SK-N-MC (cell line): ENCODE data around the gene XRCC4.

Experiments
- DNase-seq: peaks from one replicate; pipeline ENCODE4 v3.0.0-alpha.2; 2011; ENCODE audit warnings: low read depth, low spot score
- H3K27ac ChIP-seq: fragments of 200-600 bp; sonication (generic); 2 replicates; pipeline ENCODE4 v1.5.1; 2016; ENCODE audit warnings: mixed run types
- H3K36me3 ChIP-seq: fragments of 200-600 bp; sonication (generic); 2 replicates; pipeline ENCODE4 v1.6.1; 2017; ENCODE audit warnings: antibody characterized with exemption, low read length, mixed read lengths; ENCODE audit not compliant: insufficient read depth
- H3K4me3 ChIP-seq: fragments of 200-600 bp; sonication (generic); 2 replicates; pipeline ENCODE4 v1.5.1; 2016
- H3K9ac ChIP-seq: fragments of 200-600 bp; sonication (generic); 2 replicates; pipeline ENCODE4 v1.8.0; 2017; ENCODE audit warnings: mixed run types, mixed read lengths; ENCODE audit not compliant: insufficient read length
- H3K9me3 ChIP-seq: fragments of 200-600 bp; sonication (generic); 2 replicates; pipeline ENCODE4 v1.6.1; 2017; ENCODE audit warnings: low read depth, mild to moderate bottlenecking, antibody characterized with exemption, low read length, moderate library complexity, mixed read lengths
- EZH2 ChIP-seq: fragments of 200-600 bp; sonication (generic); IDR thresholded peaks from one replicate; pipeline ENCODE4 v1.6.1; 2017; ENCODE audit warnings: antibody characterized with exemption
- FOXP2 ChIP-seq: optimal IDR thresholded peaks from 2 replicates; pipeline ENCODE3; 2011; ENCODE audit warnings: mild to moderate bottlenecking, moderate library complexity; ENCODE audit not compliant: insufficient read depth; ENCODE audit errors: extremely low read length, control extremely low read depth
- POLR2AphosphoS5 ChIP-seq: IDR thresholded peaks from 2 replicates; pipeline ENCODE4 v1.6.1; 2012; ENCODE audit warnings: mild to moderate bottlenecking, low read depth, low read length, borderline replicate concordance

Gene XRCC4

GRCh38 chr5:83125560-83125959, 48.2 kb downstream of the XRCC4 start:
- H3K27ac ChIP-seq: no peak overlapping the region
- no peak overlapping the region for H3K9ac ChIP-seq
- H3K4me3 ChIP-seq: no peak overlapping the region
- no peaks in the 10 kb centered on the region for H3K9me3 ChIP-seq
- TF ChIP-seq EZH2 (no peak), FOXP2 (no peak), POLR2AphosphoS5 (no peak)
- 0 out of 2 replicates have a peak, but pooled peaks cover 5% of the 10 kb centered on the region for H3K36me3 ChIP-seq
- no peak for DNase-seq

GRCh38 chr5:83126501-83126900, 49.2 kb downstream of the XRCC4 start:
- Histone ChIP-seq H3K9ac (no peak overlapping the region), H3K9me3 (no peaks in the 10 kb centered on the region), H3K36me3 (0 out of 2 replicates have a peak, but pooled peaks cover 5% of the 10 kb centered on the region), H3K27ac (no peak overlapping the region), H3K4me3 (no peak overlapping the region)
- no peak for DNase-seq
- no peak for TF ChIP-seq FOXP2
- TF ChIP-seq EZH2: no peak

- Histone ChIP-seq H3K27ac (no peak overlapping the region), H3K9me3 (no peaks in the 10 kb centered on the region), H3K36me3 (no peaks in the 10 kb centered on the region), H3K4me3 (no peak overlapping the region), H3K9ac (no peak overlapping the region)
- TF ChIP-seq POLR2AphosphoS5: no peak
- TF ChIP-seq EZH2: no peak
- TF ChIP-seq FOXP2: no peak
- no peak for DNase-seq
Measured at GRCh38 chr5:83133797-83134196, 56.5 kb downstream of the XRCC4 start.

- Histone ChIP-seq H3K27ac (no peak overlapping the region), H3K4me3 (no peak overlapping the region), H3K9me3 (no peaks in the 10 kb centered on the region), H3K36me3 (no peaks in the 10 kb centered on the region), H3K9ac (no peak overlapping the region)
- no peak for TF ChIP-seq EZH2
- TF ChIP-seq FOXP2: no peak
- TF ChIP-seq POLR2AphosphoS5: no peak
- no peak for DNase-seq
Measured at GRCh38 chr5:83142526-83142925, 65.2 kb downstream of the XRCC4 start.

GRCh38 chr5:83145241-83145640, 67.9 kb downstream of the XRCC4 start:
- no peak overlapping the region for H3K9ac ChIP-seq
- no peaks in the 10 kb centered on the region for H3K36me3 ChIP-seq
- no peaks in the 10 kb centered on the region for H3K9me3 ChIP-seq
- no peak overlapping the region for H3K4me3 ChIP-seq
- no peak for DNase-seq
- no peak overlapping the region for H3K27ac ChIP-seq
- TF ChIP-seq POLR2AphosphoS5: no peak
- TF ChIP-seq FOXP2: no peak
- TF ChIP-seq EZH2: no peak

GRCh38 chr5:83145882-83146331, 68.6 kb downstream of the XRCC4 start:
- Histone ChIP-seq H3K27ac (no peak overlapping the region), H3K36me3 (no peaks in the 10 kb centered on the region), H3K4me3 (no peak overlapping the region), H3K9me3 (no peaks in the 10 kb centered on the region), H3K9ac (no peak overlapping the region)
- no peak for TF ChIP-seq EZH2
- no peak for TF ChIP-seq POLR2AphosphoS5
- no peak for TF ChIP-seq FOXP2
- DNase-seq: no peak

GRCh38 chr5:83146441-83146840, 69.1 kb downstream of the XRCC4 start:
- Histone ChIP-seq H3K36me3 (no peaks in the 10 kb centered on the region), H3K9ac (no peak overlapping the region), H3K27ac (no peak overlapping the region), H3K9me3 (no peaks in the 10 kb centered on the region), H3K4me3 (no peak overlapping the region)
- TF ChIP-seq FOXP2 (no peak), POLR2AphosphoS5 (no peak), EZH2 (no peak)
- DNase-seq: no peak

- Histone ChIP-seq H3K36me3 (no peaks in the 10 kb centered on the region), H3K9ac (no peak overlapping the region), H3K27ac (no peak overlapping the region), H3K4me3 (no peak overlapping the region), H3K9me3 (no peaks in the 10 kb centered on the region)
- no peak for TF ChIP-seq EZH2
- TF ChIP-seq FOXP2: no peak
- TF ChIP-seq POLR2AphosphoS5: no peak
- DNase-seq: no peak
Measured at GRCh38 chr5:83147593-83147992, 70.2 kb downstream of the XRCC4 start.

- H3K9ac ChIP-seq: no peak overlapping the region
- no peaks in the 10 kb centered on the region for H3K36me3 ChIP-seq
- no peak overlapping the region for H3K4me3 ChIP-seq
- DNase-seq: no peak
- no peak for TF ChIP-seq POLR2AphosphoS5
- TF ChIP-seq EZH2: no peak
- no peak for TF ChIP-seq FOXP2
- no peak overlapping the region for H3K27ac ChIP-seq
- H3K9me3 ChIP-seq: no peaks in the 10 kb centered on the region
Measured at GRCh38 chr5:83148370-83148769, 71.0 kb downstream of the XRCC4 start.
